Dermis microvascular lymphatic vessel endothelial cell (primary cell): ENCODE data around the gene ADRB2. TPM values are rescaled to one million over a fixed set of nuclear protein-coding genes. Genes with fewer than 3 reads are reported as not detected.
"Not testable (repeated sequence)": the region's sequence is repeated elsewhere in the genome, so short reads cannot be mapped to it uniquely, and the experiment has no call there.

ENCODE experiments used
- DNase-seq, 2 donors: peaks; one replicate each; pipeline versions ENCODE4 v3.0.0 to v3.0.0-alpha.2; 2010; ENCODE audit warnings: low read depth in 2 of 2
- total RNA-seq: library from RNA; depleted of rRNA; stranded (reverse); fragments of >200 nt; gene quantifications from 2 replicates; pipeline ENCODE4 v1.2.1, GENCODE V29; 2014

ADRB2 gene
- total RNA-seq = 10.7 and 12.3 TPM in 2 replicates

- DNase-seq = peak; percentile 91 to 96
Observed at GRCh38 chr5:148826053-148826738, at the start of gene ADRB2. Gene ADRB2, plus strand, starts transcription at chr5:148826611. Its CDS starts 221 bp downstream, at chr5:148826832.

GRCh38 chr5:148776780-148777179, 49.6 kb upstream of the ADRB2 start:
- DNase-seq = peak in 1 of 2 donors; percentile 47

GRCh38 chr5:148778882-148779281, 47.5 kb upstream of the ADRB2 start:
- DNase-seq = no peak

- no peak for DNase-seq
Observed at GRCh38 chr5:148780711-148781110, 45.7 kb upstream of the ADRB2 start.

GRCh38 chr5:148781766-148782165, 44.6 kb upstream of the ADRB2 start:
- DNase-seq = no peak

- no peak for DNase-seq
Observed at GRCh38 chr5:148785223-148785622, 41.2 kb upstream of the ADRB2 start.

- DNase-seq = no peak
Observed at GRCh38 chr5:148786456-148786855, 40.0 kb upstream of the ADRB2 start.

- no peak for DNase-seq
Observed at GRCh38 chr5:148788636-148789035, 37.8 kb upstream of the ADRB2 start.

GRCh38 chr5:148790545-148791333, 35.7 kb upstream of the ADRB2 start:
- peak in 1 of 2 donors; percentile 53 for DNase-seq

- DNase-seq = peak in 1 of 2 donors; percentile 29
Observed at GRCh38 chr5:148791334-148791667, 35.1 kb upstream of the ADRB2 start.

GRCh38 chr5:148791696-148792095, 34.7 kb upstream of the ADRB2 start:
- DNase-seq = no peak

- DNase-seq = no peak
Observed at GRCh38 chr5:148792744-148793143, 33.7 kb upstream of the ADRB2 start.

- DNase-seq = no peak
Observed at GRCh38 chr5:148793261-148793660, 33.1 kb upstream of the ADRB2 start.

- no peak for DNase-seq
Observed at GRCh38 chr5:148794275-148794674, 32.1 kb upstream of the ADRB2 start.

- no peak for DNase-seq
Observed at GRCh38 chr5:148794729-148795561, 31.5 kb upstream of the ADRB2 start.

- no peak for DNase-seq
Observed at GRCh38 chr5:148796936-148797335, 29.5 kb upstream of the ADRB2 start.

- no peak for DNase-seq
Observed at GRCh38 chr5:148798786-148799185, 27.6 kb upstream of the ADRB2 start.

GRCh38 chr5:148799737-148800527, 26.5 kb upstream of the ADRB2 start:
- no peak for DNase-seq

- DNase-seq = no peak
Observed at GRCh38 chr5:148801682-148802276, 24.6 kb upstream of the ADRB2 start.

GRCh38 chr5:148803451-148803850, 23.0 kb upstream of the ADRB2 start:
- DNase-seq = not testable (repeated sequence)

GRCh38 chr5:148804393-148804792, 22.0 kb upstream of the ADRB2 start:
- DNase-seq = no peak
